ENCODE data around the gene ZDHHC6.
"Not testable (repeated sequence)": the region's sequence is repeated elsewhere in the genome, so short reads cannot be mapped to it uniquely, and the experiment has no call there.

Gene ZDHHC6

GRCh38 chr10:112446855-112447619 is at the start of gene ZDHHC6, which contains the start of gene VTI1A:
Gene ZDHHC6, minus strand, starts transcription at chr10:112446914. Its CDS starts 1,478 bp downstream, at chr10:112445436.
Gene VTI1A, plus strand, starts transcription at chr10:112447215. Its CDS starts 159 bp downstream, at chr10:112447374.
- DNase-seq = peak; percentile 60

GRCh38 chr10:112492736-112493135 is 46.0 kb upstream of the ZDHHC6 start:
- no peak for DNase-seq

GRCh38 chr10:112491144-112491543 is 44.4 kb upstream of the ZDHHC6 start:
- DNase-seq = no peak

GRCh38 chr10:112490545-112490944 is 43.8 kb upstream of the ZDHHC6 start:
- no peak for DNase-seq

- no peak for DNase-seq
Measured at GRCh38 chr10:112487964-112488363, 41.2 kb upstream of the ZDHHC6 start.

- no peak for DNase-seq
Measured at GRCh38 chr10:112484399-112484798, 37.7 kb upstream of the ZDHHC6 start.

- no peak for DNase-seq
Measured at GRCh38 chr10:112481602-112482001, 34.9 kb upstream of the ZDHHC6 start.

GRCh38 chr10:112475575-112476218 is 29.0 kb upstream of the ZDHHC6 start:
- no peak for DNase-seq

GRCh38 chr10:112471878-112472487 is 25.3 kb upstream of the ZDHHC6 start:
- no peak for DNase-seq

GRCh38 chr10:112467541-112468075 is 20.9 kb upstream of the ZDHHC6 start:
- no peak for DNase-seq

GRCh38 chr10:112466802-112467201 is 20.1 kb upstream of the ZDHHC6 start:
- DNase-seq = no peak

GRCh38 chr10:112465299-112465883 is 18.7 kb upstream of the ZDHHC6 start:
- DNase-seq = no peak

GRCh38 chr10:112464074-112464473 is 17.4 kb upstream of the ZDHHC6 start:
- not testable (repeated sequence) for DNase-seq

- DNase-seq = peak; percentile 3
Measured at GRCh38 chr10:112461029-112461887, 14.5 kb upstream of the ZDHHC6 start.

GRCh38 chr10:112460366-112460765 is 13.7 kb upstream of the ZDHHC6 start:
- no peak for DNase-seq

- no peak for DNase-seq
Measured at GRCh38 chr10:112456533-112456932, 9.8 kb upstream of the ZDHHC6 start.

- no peak for DNase-seq
Measured at GRCh38 chr10:112454910-112455779, 8.4 kb upstream of the ZDHHC6 start.

- no peak for DNase-seq
Measured at GRCh38 chr10:112448888-112449287, 2.2 kb upstream of the ZDHHC6 start.

GRCh38 chr10:112447620-112447928 is 860 bp upstream of the ZDHHC6 start:
- no peak for DNase-seq

GRCh38 chr10:112446055-112446854 is 459 bp downstream of the ZDHHC6 start:
- no peak for DNase-seq

All from GOT3 (cell line).